Adrenal gland (tissue), 12 donors: ENCODE measurements around the gene DLGAP3. TPM values are rescaled to one million over a fixed set of nuclear protein-coding genes. Genes with fewer than 3 reads are reported as not detected.

Experiments
- DNase-seq, 7 donors: peaks; one replicate each; pipeline ENCODE4 v3.0.0-alpha.2; 2019 to 2020
- H3K27ac ChIP-seq, 5 donors: fragments of 200-600 bp; sonication (generic) in 4 of 5; 1 replicate in 3 of 5; 2 replicates in 2 of 5; pipeline versions ENCODE4 v1.5.1 to v1.8.0; 2016 to 2020; ENCODE audit warnings: mild to moderate bottlenecking in 1 of 5
- H3K27me3 ChIP-seq: fragments of 200-600 bp; 2 replicates; pipeline ENCODE4 v1.8.0; 2021
- H3K36me3 ChIP-seq, 2 donors: fragments of 200-600 bp; replicated peaks in 1 of 2; 1 replicate in 1 of 2; 2 replicates in 1 of 2; pipeline versions ENCODE4 v1.5.1 to v1.8.0; 2018 to 2022
- H3K4me1 ChIP-seq, 2 donors: fragments of 200-600 bp; replicated peaks in 1 of 2; 1 replicate in 1 of 2; 2 replicates in 1 of 2; pipeline versions ENCODE4 v1.5.1 to v1.8.0; 2018 to 2021
- H3K4me3 ChIP-seq, 4 donors: fragments of 200-600 bp; sonication (generic) in 3 of 4; one replicate each; pipeline ENCODE4 v1.5.1; 2016 to 2018
- H3K9me3 ChIP-seq, 3 donors: fragments of 200-600 bp; sonication (generic) in 1 of 3; replicated peaks in 1 of 3; 1 replicate in 2 of 3; 2 replicates in 1 of 3; pipeline versions ENCODE4 v1.5.1 to v1.8.0; 2016 to 2021
- POLR2A ChIP-seq, 2 donors: fragments of 450-650 bp; IDR thresholded peaks; one replicate each; pipeline ENCODE4 v1.6.1; 2017; ENCODE audit warnings: antibody characterized with exemption in 2 of 2, mild to moderate bottlenecking in 2 of 2, moderate library complexity in 1 of 2
- WGBS, 4 donors: extraction: QIAGEN DNeasy Blood & Tissue Kit in 2 of 4; methylation state at CpG; one replicate each; pipeline versions ENCODE4 v1.1.5 to v1.1.7; 2013 to 2017; 5-methylcytosine and 5-hydroxymethylcytosine counted together
- intact Hi-C, 2 donors: fragments of 100-400 bp; cut with DNase I; formaldehyde crosslinking; loops; one replicate each; pipeline versions ENCODE4 v1.14.1 to v1.15.0; 2022 to 2023
- polyA plus RNA-seq, 3 donors: library from polyadenylated mRNA; stranded (reverse); fragments of 200-250 nt in 2 of 3; fragments of 350-450 nt in 1 of 3; fragmentation: Illumina TruSeq in 1 of 3; extraction: RNeasy Lipid Tissue Mini Kit (QIAGEN cat#74804) in 1 of 3; gene quantifications; one replicate each; pipeline ENCODE4 v1.2.3, GENCODE V29; 2013 to 2014
- total RNA-seq, 9 donors: library from RNA; depleted of rRNA in 4 of 9; stranded (reverse); fragments of >200 nt in 4 of 9; fragments of 120-200 nt in 1 of 9; fragmentation: NEBNext Ultra II Directional in 1 of 9; extraction: Animal tissue kit (Norgen Biotek cat#: 25700) in 1 of 9; gene quantifications; one replicate each; pipeline versions ENCODE4 v1.1.0 to v1.2.4, GENCODE V29; 2013 to 2023
- TF ChIP-seq, protein P1 (sequence below), 6 experiments: fragments of 450-650 bp in 4 of 6; fragments of 200-600 bp in 2 of 6; sonication (generic) in 1 of 6; IDR thresholded peaks; 1 replicate in 5 of 6; 2 replicates in 1 of 6; pipeline versions ENCODE4 v1.5.1 to v1.8.0; 2016 to 2021; ENCODE audit warnings: antibody characterized with exemption in 6 of 6, mild to moderate bottlenecking in 2 of 6, moderate library complexity in 1 of 6
- donor health status: healthy with polysubstance abuse.
- donor health status: Bipolar disorder and iron deficiency.
- donor health status: DM: yes; HTN: yes; CAD: no.
- donor health status: DM: no; HTN: no; CAD: no.
- donor health status: DM: no; HTN: no; CAD: no.
- donor health status: DM: yes; HTN: yes; CAD: no.

DLGAP3 gene
- total and polyA plus RNA-seq, 12 donors: 0.13 to 1.6 (median 0.47) TPM

DNA sequence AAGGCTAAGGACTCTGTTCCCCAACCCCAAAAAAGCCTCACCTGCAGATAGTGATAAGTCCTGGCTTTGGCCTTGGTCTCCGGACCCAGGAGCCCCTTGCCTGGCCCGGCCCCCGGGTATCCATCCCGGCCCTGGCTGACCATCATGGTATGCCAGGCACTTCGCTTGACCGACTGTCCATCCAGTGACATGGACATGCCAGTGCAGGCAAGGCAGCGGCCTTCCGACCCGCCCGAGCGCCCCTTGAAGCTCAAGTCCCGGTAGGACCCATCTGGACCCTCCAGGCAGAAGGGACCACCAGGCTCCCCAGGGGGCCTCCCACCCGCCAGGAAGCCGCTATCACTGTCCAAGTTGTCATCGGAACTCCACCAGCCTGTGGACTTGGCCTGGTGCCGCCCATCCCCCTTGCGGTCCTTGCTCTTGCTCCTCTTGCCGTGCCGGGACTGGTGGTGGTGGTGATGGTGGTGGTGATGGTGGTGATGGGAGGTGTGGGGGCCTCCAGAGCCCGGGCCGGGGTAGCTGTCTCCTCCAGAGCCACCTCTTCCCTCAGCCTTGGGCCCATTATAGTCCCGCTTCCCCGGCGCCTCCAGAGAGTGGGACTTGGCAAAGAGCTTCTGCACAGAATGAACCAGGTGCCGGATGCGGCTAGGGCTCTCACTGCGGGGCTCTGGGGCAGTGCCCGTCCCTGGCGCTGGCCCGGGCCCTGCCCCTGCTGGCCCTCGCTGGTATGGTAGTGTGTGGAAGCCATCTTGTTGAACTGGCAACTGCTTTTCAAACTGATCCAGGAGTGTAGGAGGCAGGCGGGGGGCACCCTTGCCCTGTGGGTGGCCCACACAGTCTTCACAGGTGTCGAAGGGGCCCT is 25.0 kb downstream of the DLGAP3 start:
- H3K36me3 ChIP-seq: no peaks in the 10 kb centered on the region
- 86 to 95% (median 94%) methylated on average over 9 to 33 of the region's 33 CpGs for WGBS, 4 donors
- H3K9me3 ChIP-seq: no peaks in the 10 kb centered on the region
- intact Hi-C loops: loop anchor here in 1 of 2 donors (10.0 kb wide), 1 partner anchor 690 kb away; no protein-coding TSS in a partner anchor
- H3K27me3 ChIP-seq: no peaks in the 10 kb centered on the region
- no peak for DNase-seq
- H3K27ac ChIP-seq: no peak overlapping the region
- TF ChIP-seq, protein P1, sequence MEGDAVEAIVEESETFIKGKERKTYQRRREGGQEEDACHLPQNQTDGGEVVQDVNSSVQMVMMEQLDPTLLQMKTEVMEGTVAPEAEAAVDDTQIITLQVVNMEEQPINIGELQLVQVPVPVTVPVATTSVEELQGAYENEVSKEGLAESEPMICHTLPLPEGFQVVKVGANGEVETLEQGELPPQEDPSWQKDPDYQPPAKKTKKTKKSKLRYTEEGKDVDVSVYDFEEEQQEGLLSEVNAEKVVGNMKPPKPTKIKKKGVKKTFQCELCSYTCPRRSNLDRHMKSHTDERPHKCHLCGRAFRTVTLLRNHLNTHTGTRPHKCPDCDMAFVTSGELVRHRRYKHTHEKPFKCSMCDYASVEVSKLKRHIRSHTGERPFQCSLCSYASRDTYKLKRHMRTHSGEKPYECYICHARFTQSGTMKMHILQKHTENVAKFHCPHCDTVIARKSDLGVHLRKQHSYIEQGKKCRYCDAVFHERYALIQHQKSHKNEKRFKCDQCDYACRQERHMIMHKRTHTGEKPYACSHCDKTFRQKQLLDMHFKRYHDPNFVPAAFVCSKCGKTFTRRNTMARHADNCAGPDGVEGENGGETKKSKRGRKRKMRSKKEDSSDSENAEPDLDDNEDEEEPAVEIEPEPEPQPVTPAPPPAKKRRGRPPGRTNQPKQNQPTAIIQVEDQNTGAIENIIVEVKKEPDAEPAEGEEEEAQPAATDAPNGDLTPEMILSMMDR (IDR thresholded peaks at IDR 0.05): no peak
- no peak for TF ChIP-seq POLR2A (IDR thresholded peaks at IDR 0.05)
- H3K4me3 ChIP-seq: no peak overlapping the region
- H3K4me1 ChIP-seq: no peaks in the 10 kb centered on the region

DNA sequence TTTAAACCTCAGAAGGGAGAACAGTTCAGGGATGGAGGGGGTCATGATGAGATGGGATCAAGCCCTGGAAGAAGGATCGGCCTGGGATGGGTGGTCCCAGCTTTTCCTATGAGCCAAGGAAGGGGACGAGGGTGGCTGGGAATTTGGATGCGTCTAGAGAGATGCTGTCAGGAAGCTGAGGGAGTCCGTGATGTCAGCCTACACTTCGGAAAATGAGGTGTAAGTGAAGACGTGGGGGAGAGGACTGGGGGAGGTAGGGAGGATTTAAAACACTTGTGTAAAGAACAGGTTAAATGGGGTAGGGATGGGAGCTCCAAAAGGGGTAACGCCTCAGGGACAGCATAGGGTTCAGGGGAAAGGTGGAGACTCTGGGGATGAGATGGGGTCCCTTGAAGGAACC is 27.5 kb downstream of the DLGAP3 start:
- intact Hi-C loops: loop anchor here in 1 of 2 donors (10.0 kb wide), 1 partner anchor 687 kb away; no protein-coding TSS in a partner anchor
- Histone ChIP-seq H3K4me3 (no peak overlapping the region), H3K4me1 (no peaks in the 10 kb centered on the region), H3K27me3 (no peaks in the 10 kb centered on the region), H3K27ac (no peak overlapping the region), H3K9me3 (no peaks in the 10 kb centered on the region), H3K36me3 (no peaks in the 10 kb centered on the region)
- DNase-seq: no peak
- 66 to 69% (median 68%) methylated on average over 7 of the region's 7 CpGs for WGBS, 4 donors
- TF ChIP-seq, protein P1 (IDR thresholded peaks at IDR 0.05): no peak
- TF ChIP-seq POLR2A (IDR thresholded peaks at IDR 0.05): no peak

DNA sequence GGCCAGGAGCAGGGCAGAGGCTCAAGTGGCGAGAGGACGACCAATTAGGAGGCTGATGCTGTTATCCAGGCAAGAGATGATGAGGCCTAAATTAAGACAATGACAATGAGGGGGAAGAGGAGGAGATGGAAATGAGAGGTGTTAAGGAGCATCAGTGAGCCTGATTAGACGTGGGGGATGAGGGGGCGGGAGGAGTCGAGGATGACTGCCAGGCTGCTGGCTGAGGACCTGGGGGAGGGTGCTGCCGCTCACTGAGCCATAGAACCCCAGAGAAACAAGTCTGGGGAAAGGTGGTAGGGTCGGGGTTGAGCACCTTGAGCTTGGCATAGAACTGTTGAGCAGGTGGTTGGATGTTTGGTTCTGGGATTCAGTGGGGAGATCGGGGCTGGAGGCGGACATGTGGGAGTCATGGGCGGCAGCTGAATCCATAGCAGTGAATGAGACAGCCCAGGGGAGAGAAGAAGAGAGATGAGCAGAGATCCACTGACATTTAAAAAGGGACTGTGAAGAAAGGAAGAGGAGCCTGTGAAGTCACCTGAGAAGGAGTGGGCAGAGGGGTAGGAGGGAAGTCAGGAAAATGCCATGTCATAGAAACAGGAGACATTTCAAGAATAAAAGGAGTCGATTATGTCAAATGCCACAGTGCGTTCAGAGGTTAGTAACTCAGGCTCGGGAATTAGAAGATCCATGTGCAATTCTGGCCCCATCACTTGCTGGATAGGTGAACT is 28.5 kb downstream of the DLGAP3 start:
- DNase-seq: no peak
- H3K36me3 ChIP-seq: no peaks in the 10 kb centered on the region
- intact Hi-C loops: loop anchor here in 1 of 2 donors (10.0 kb wide), 1 partner anchor 686 kb away; no protein-coding TSS in a partner anchor

More for the DNA sequence above, 28.5 kb downstream of the DLGAP3 start:
- Histone ChIP-seq H3K4me1 (no peaks in the 10 kb centered on the region), H3K27me3 (no peaks in the 10 kb centered on the region), H3K4me3 (no peak overlapping the region), H3K27ac (no peak overlapping the region), H3K9me3 (no peaks in the 10 kb centered on the region)
- TF ChIP-seq, protein P1 (IDR thresholded peaks at IDR 0.05): no peak
- no peak for TF ChIP-seq POLR2A (IDR thresholded peaks at IDR 0.05)
- 75 to 79% (median 76%) methylated on average over 13 of the region's 13 CpGs for WGBS, 4 donors
